Activated CD8-positive, alpha-beta memory T cell treated with anti-CD3 and anti-CD28 coated beads, Interleukin-2, amount 50 U/mL, for 24 hours (primary cell): ENCODE measurements around the gene KAT6B.
"Not testable (repeated sequence)": the region's sequence is repeated elsewhere in the genome, so short reads cannot be mapped to it uniquely, and the experiment has no call there.

Experiments
- DNase-seq: peaks from one replicate; pipeline ENCODE4 v3.0.0-alpha.2; 2020; ENCODE audit errors: extremely low read depth

Gene KAT6B

GRCh38 chr10:74921070-74921469, 94.7 kb downstream of the KAT6B start:
- DNase-seq: not testable (repeated sequence)

GRCh38 chr10:74921744-74922143, 95.3 kb downstream of the KAT6B start:
- no peak for DNase-seq

GRCh38 chr10:74922921-74923320, 96.5 kb downstream of the KAT6B start:
- DNase-seq: no peak

- DNase-seq: no peak
Measured at GRCh38 chr10:74923556-74923955, 97.2 kb downstream of the KAT6B start.

- DNase-seq: no peak
Measured at GRCh38 chr10:74924251-74924963, 98.0 kb downstream of the KAT6B start.

GRCh38 chr10:74925291-74925690, 98.9 kb downstream of the KAT6B start:
- DNase-seq: no peak

- DNase-seq: no peak
Measured at GRCh38 chr10:74925708-74926107, 99.3 kb downstream of the KAT6B start.

- no peak for DNase-seq
Measured at GRCh38 chr10:74926791-74927585, 100.6 kb downstream of the KAT6B start.

- no peak for DNase-seq
Measured at GRCh38 chr10:74927701-74928100, 101.3 kb downstream of the KAT6B start.

- DNase-seq: no peak
Measured at GRCh38 chr10:74928742-74929191, 102.4 kb downstream of the KAT6B start.

- DNase-seq: no peak
Measured at GRCh38 chr10:74929197-74929596, 102.8 kb downstream of the KAT6B start.

GRCh38 chr10:74930965-74931364, 104.6 kb downstream of the KAT6B start:
- no peak for DNase-seq

- no peak for DNase-seq
Measured at GRCh38 chr10:74932648-74933047, 106.2 kb downstream of the KAT6B start.

- DNase-seq: no peak
Measured at GRCh38 chr10:74934100-74934812, 107.9 kb downstream of the KAT6B start.

- DNase-seq: no peak
Measured at GRCh38 chr10:74936577-74937265, 110.3 kb downstream of the KAT6B start.

GRCh38 chr10:74937266-74937856, 111.0 kb downstream of the KAT6B start:
- no peak for DNase-seq

- DNase-seq: no peak
Measured at GRCh38 chr10:74944205-74944604, 117.8 kb downstream of the KAT6B start.

GRCh38 chr10:74947781-74948401, 121.5 kb downstream of the KAT6B start:
- DNase-seq: no peak

- DNase-seq: no peak
Measured at GRCh38 chr10:74949034-74949832, 122.8 kb downstream of the KAT6B start.
